ENCODE results near the gene MINPP1.

GRCh38 chr10:87508837-87509236, 4.1 kb downstream of the MINPP1 start:
- TF ChIP-seq CTCF (IDR thresholded peaks at IDR 0.05) = no peak
- TF ChIP-seq SIN3A (IDR thresholded peaks at IDR 0.05; ENCODE audit: borderline replicate concordance, insufficient read depth, low read depth, low read length) = no peak
- TF ChIP-seq POLR2AphosphoS5 (IDR thresholded peaks at IDR 0.05; ENCODE audit: low read depth, low read length) = no peak
- no peak for TF ChIP-seq REST (IDR thresholded peaks at IDR 0.05; ENCODE audit: insufficient read depth in 1 of 2, low read depth in 2 of 2, low read length in 1 of 2)
- no peak for TF ChIP-seq TCF7L2 (IDR thresholded peaks at IDR 0.05; ENCODE audit: low read depth, low read length)
